HG02943 (cell line): Measurements from ENCODE around the gene CXCL1.

Source experiments
- ATAC-seq: cut with Tn5 transposase; IDR thresholded peaks from one replicate; pipeline ENCODE4 v1.9.1; 2021; ENCODE audit warnings: mild to moderate bottlenecking, low read depth, moderate library complexity; ENCODE audit not compliant: unreplicated experiment

Gene CXCL1

GRCh38 chr4:73912191-73912590, 43.0 kb downstream of the CXCL1 start:
- no peak for ATAC-seq

GRCh38 chr4:73914071-73914470, 44.9 kb downstream of the CXCL1 start:
- ATAC-seq = no peak

- no peak for ATAC-seq
Measured at GRCh38 chr4:73916172-73916925, 47.2 kb downstream of the CXCL1 start.

GRCh38 chr4:73917081-73917501, 47.9 kb downstream of the CXCL1 start:
- no peak for ATAC-seq

DNA sequence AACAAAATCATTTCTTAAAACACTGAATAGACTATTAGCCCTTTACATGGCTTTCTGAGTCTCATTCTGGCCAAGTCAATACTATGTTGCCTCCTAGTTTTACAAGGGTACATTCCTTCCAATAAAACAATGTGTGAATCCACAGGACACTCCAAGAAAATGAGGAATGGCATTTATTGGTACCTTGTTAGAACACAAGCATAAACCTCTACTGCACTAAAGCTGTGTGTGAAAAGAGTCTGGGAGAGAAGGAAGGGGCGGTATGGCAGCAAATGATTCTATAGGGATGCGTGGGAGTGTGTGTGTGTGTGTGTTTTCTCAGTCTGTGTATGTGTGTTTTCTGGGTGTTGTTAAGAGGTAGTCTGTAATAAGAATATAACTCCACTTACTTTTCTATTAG, 48.9 kb downstream of the CXCL1 start:
- ATAC-seq = no peak

GRCh38 chr4:73919691-73920090, 50.5 kb downstream of the CXCL1 start:
- ATAC-seq = no peak
